Measurements from ENCODE around the gene RXRG.
A peak's percentile ranks its signal among the peaks of the same experiment; 100 is the strongest.

Gene RXRG

GRCh38 chr1:165483412-165483811 is 38.5 kb upstream of the RXRG start:
- no peak for DNase-seq (ENCODE audit: extremely low read depth, low read depth)
- no peak for TF ChIP-seq CTCF (IDR thresholded peaks at IDR 0.05; ENCODE audit: low read depth, low read length)

GRCh38 chr1:165481820-165482532 is 37.0 kb upstream of the RXRG start:
- peak; percentile 44 for DNase-seq (ENCODE audit: extremely low read depth, low read depth)
- TF ChIP-seq CTCF (IDR thresholded peaks at IDR 0.05; ENCODE audit: low read depth, low read length): no peak

- no peak for TF ChIP-seq CTCF (IDR thresholded peaks at IDR 0.05; ENCODE audit: low read depth, low read length)
- no peak for DNase-seq (ENCODE audit: extremely low read depth, low read depth)
These were observed 31.9 kb upstream of the RXRG start for GRCh38 chr1:165476776-165477175.

GRCh38 chr1:165474196-165474595 is 29.3 kb upstream of the RXRG start:
- no peak for TF ChIP-seq CTCF (IDR thresholded peaks at IDR 0.05; ENCODE audit: low read depth, low read length)
- DNase-seq (ENCODE audit: extremely low read depth, low read depth): no peak

- TF ChIP-seq CTCF (IDR thresholded peaks at IDR 0.05; ENCODE audit: low read depth, low read length): no peak
- DNase-seq (ENCODE audit: extremely low read depth, low read depth): no peak
These were observed 28.2 kb upstream of the RXRG start for GRCh38 chr1:165473081-165473480.

GRCh38 chr1:165468726-165469249 is 23.9 kb upstream of the RXRG start:
- no peak for TF ChIP-seq CTCF (IDR thresholded peaks at IDR 0.05; ENCODE audit: low read depth, low read length)
- no peak for DNase-seq (ENCODE audit: extremely low read depth, low read depth)

GRCh38 chr1:165468253-165468652 is 23.3 kb upstream of the RXRG start:
- TF ChIP-seq CTCF (IDR thresholded peaks at IDR 0.05; ENCODE audit: low read depth, low read length): no peak
- no peak for DNase-seq (ENCODE audit: extremely low read depth, low read depth)
